Caco-2 (cell line): Measurements from ENCODE around the gene CACNA1I. TPM values are rescaled to one million over a fixed set of nuclear protein-coding genes. Genes with fewer than 3 reads are reported as not detected.

Experiments
- BruUV-seq: library from RNA; stranded (reverse); fragments of 400-500 nt; replicated peaks from 2 replicates; lab custom pipeline; 2021; lab: Mats Ljungman, UMichigan
- CTCF ChIA-PET: fragments of 300-600 bp; sonication (Branson Sonifier 250); formaldehyde crosslinking; loops from one replicate; lab custom pipeline; 2022; ENCODE audit warnings: antibody characterized with exemption; lab: Charles Lee
- POLR2A ChIA-PET: fragments of 300-600 bp; sonication (Branson Sonifier 250); formaldehyde crosslinking; loops from one replicate; lab custom pipeline; 2022; ENCODE audit warnings: antibody characterized with exemption; lab: Charles Lee
- DNase-seq, 2 experiments: peaks; one replicate each; pipeline versions ENCODE4 v3.0.0 to v3.0.0-alpha.2; 2020 to 2022
- H3K27me3 ChIP-seq: replicated peaks from 2 replicates; pipeline ENCODE4 v1.6.0; 2011; ENCODE audit warnings: low read length; ENCODE audit not compliant: control insufficient read depth, insufficient read depth
- H3K36me3 ChIP-seq: 2 replicates; pipeline ENCODE4 v1.5.1; 2011; ENCODE audit warnings: low read length; ENCODE audit not compliant: control insufficient read depth, insufficient read depth
- H3K4me1 ChIP-seq: fragments of 250-450 bp; sonication (Bioruptor Pico); 2 replicates; pipeline ENCODE4 v1.5.1; 2020; ENCODE audit warnings: mild to moderate bottlenecking
- H3K4me3 ChIP-seq: 2 replicates; pipeline ENCODE4 v1.5.1; 2011; ENCODE audit warnings: low read depth, mild to moderate bottlenecking, control low read depth, low read length
- H3K9me3 ChIP-seq: fragments of 250-450 bp; sonication (Bioruptor Pico); 2 replicates; pipeline ENCODE4 v1.5.1; 2020; ENCODE audit warnings: mild to moderate bottlenecking, moderate library complexity
- H3K27ac Mint-ChIP-seq: one replicate; pipeline ENCODE4 v1.8.0; 2022; ENCODE audit warnings: mixed read lengths; ENCODE audit not compliant: unreplicated experiment
- H3K27me3 Mint-ChIP-seq: one replicate; pipeline ENCODE4 v1.8.0; 2022; ENCODE audit warnings: mixed read lengths; ENCODE audit not compliant: insufficient read depth, unreplicated experiment
- H3K36me3 Mint-ChIP-seq: one replicate; pipeline ENCODE4 v1.8.0; 2022; ENCODE audit warnings: mild to moderate bottlenecking, mixed read lengths; ENCODE audit not compliant: insufficient read depth, unreplicated experiment
- H3K4me1 Mint-ChIP-seq: one replicate; pipeline ENCODE4 v1.8.0; 2022; ENCODE audit warnings: low read depth, mixed read lengths; ENCODE audit not compliant: unreplicated experiment
- H3K4me3 Mint-ChIP-seq: one replicate; pipeline ENCODE4 v1.8.0; 2022; ENCODE audit warnings: mild to moderate bottlenecking, moderate library complexity, mixed read lengths; ENCODE audit not compliant: unreplicated experiment
- H3K9me3 Mint-ChIP-seq: one replicate; pipeline ENCODE4 v1.8.0; 2022; ENCODE audit warnings: mixed read lengths; ENCODE audit not compliant: unreplicated experiment
- CTCF ChIP-seq, 2 experiments: fragments of 200-600 bp in 1 of 2; IDR thresholded peaks; 1 replicate in 1 of 2; 2 replicates in 1 of 2; pipeline versions ENCODE4 v1.5.1 to v1.8.0; 2011 to 2022; ENCODE audit warnings: antibody characterized with exemption in 1 of 2, control low read depth in 1 of 2, inconsistent platforms in 1 of 2, low read depth in 1 of 2, low read length in 1 of 2, mild to moderate bottlenecking in 1 of 2, moderate library complexity in 1 of 2; ENCODE audit not compliant: insufficient read depth in 1 of 2, severe bottlenecking in 1 of 2, unreplicated experiment in 1 of 2
- intact Hi-C: fragments of 100-400 bp; cut with micrococcal nuclease; formaldehyde crosslinking; loops from one replicate; pipeline ENCODE4 v1.10.0; 2022; ENCODE audit not compliant: unreplicated experiment
- total RNA-seq: library from RNA; stranded (reverse); gene quantifications from 2 replicates; pipeline ENCODE4 v1.2.3, GENCODE V29; 2022

The CACNA1I gene
- total RNA-seq, 1 experiment from 2014 or later: not detected

DNA sequence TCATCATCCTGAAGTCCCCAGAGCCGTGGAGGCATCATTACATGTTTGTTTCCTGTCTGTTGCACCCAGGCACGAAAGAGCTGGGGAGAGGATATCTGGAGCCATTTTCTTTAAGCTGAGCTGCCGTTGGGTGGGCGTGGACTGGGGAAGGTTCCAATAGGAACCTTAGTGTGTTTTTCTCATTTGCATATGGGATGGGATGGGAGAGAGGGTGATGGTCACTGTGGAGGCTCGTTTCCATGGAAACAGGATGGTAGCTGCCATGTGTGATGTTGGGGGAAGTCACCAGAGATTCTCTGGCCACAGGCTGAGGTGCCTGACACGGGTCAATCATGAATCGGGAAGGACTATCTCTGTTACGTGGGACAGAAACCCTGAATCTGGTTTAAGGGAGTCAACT lies 39.7 kb downstream of the CACNA1I start:
- POLR2A ChIA-PET: no interaction called here
- Histone ChIP-seq H3K9me3 (no peaks in the 10 kb centered on the region), H3K4me3 (no peak overlapping the region), H3K36me3 (no peaks in the 10 kb centered on the region), H3K4me1 (peaks cover 8% of the 10 kb centered on the region; the same call in 1 of the 2 replicates), H3K27me3 (no peaks in the 10 kb centered on the region; the same call in 1 of the 2 replicates)
- TF ChIP-seq CTCF (IDR thresholded peaks at IDR 0.05; ENCODE audit: insufficient read depth in 1 of 2, low read depth in 1 of 2, low read length in 1 of 2, severe bottlenecking in 1 of 2, unreplicated experiment in 1 of 2): no peak
- intact Hi-C loops: no loop called here
- Mint-ChIP-seq H3K9me3 (no peaks in the 10 kb centered on the region), H3K4me3 (no peak overlapping the region), H3K27me3 (peaks cover 4% of the 10 kb centered on the region), H3K27ac (no peak overlapping the region), H3K4me1 (no peaks in the 10 kb centered on the region), H3K36me3 (no peaks in the 10 kb centered on the region)
- no peak for DNase-seq
- BruUV-seq: no TSS peak
- CTCF ChIA-PET: no interaction called here

- Mint-ChIP-seq H3K4me1 (no peaks in the 10 kb centered on the region), H3K4me3 (no peak overlapping the region), H3K9me3 (no peaks in the 10 kb centered on the region), H3K36me3 (no peaks in the 10 kb centered on the region), H3K27ac (no peak overlapping the region), H3K27me3 (peaks cover 7% of the 10 kb centered on the region)
- no peaks in the 10 kb centered on the region for H3K36me3 ChIP-seq
- ChIA-PET POLR2A (no interaction called here), CTCF (no interaction called here)
- H3K27me3 ChIP-seq: no peaks in the 10 kb centered on the region; the same call in 1 of the 2 replicates
- DNase-seq: no peak
- TF ChIP-seq CTCF (IDR thresholded peaks at IDR 0.05; ENCODE audit: insufficient read depth in 1 of 2, low read depth in 1 of 2, low read length in 1 of 2, severe bottlenecking in 1 of 2, unreplicated experiment in 1 of 2): no peak
- intact Hi-C loops: no loop called here
- BruUV-seq: no TSS peak
- H3K4me3 ChIP-seq: no peak overlapping the region
- peaks cover 8% of the 10 kb centered on the region; the same call in 1 of the 2 replicates for H3K4me1 ChIP-seq
- no peaks in the 10 kb centered on the region for H3K9me3 ChIP-seq
Measured at GRCh38 chr22:39610766-39611165, 40.2 kb downstream of the CACNA1I start.

DNA sequence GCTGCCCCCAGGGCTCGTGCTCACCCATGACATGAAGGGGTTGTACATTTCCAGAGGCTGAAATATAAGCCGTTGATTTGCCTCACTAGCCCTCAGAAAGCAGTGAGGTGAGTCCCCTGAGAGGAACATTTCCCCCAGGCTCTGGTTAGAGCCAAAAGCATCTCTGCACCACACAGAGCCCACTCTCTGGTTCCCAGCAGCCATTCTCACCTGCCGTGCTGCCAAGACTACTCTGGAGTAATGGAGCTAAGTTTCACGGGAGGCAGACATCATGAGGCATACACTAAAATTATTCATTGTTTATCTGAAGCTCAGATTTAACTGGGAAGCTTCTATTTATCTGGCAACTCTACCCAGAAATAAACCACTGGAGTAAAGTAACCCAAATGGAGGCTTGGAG lies 40.8 kb downstream of the CACNA1I start:
- CTCF ChIA-PET: no interaction called here
- no TSS peak for BruUV-seq
- no peak overlapping the region for H3K4me3 ChIP-seq
- no peaks in the 10 kb centered on the region for H3K36me3 Mint-ChIP-seq
- H3K9me3 ChIP-seq: no peaks in the 10 kb centered on the region
- H3K27ac Mint-ChIP-seq: no peak overlapping the region
- H3K4me3 Mint-ChIP-seq: no peak overlapping the region
- no peaks in the 10 kb centered on the region for H3K36me3 ChIP-seq
- intact Hi-C loops: no loop called here
- POLR2A ChIA-PET: no interaction called here
- TF ChIP-seq CTCF (IDR thresholded peaks at IDR 0.05; ENCODE audit: insufficient read depth in 1 of 2, low read depth in 1 of 2, low read length in 1 of 2, severe bottlenecking in 1 of 2, unreplicated experiment in 1 of 2): no peak
- peaks cover 7% of the 10 kb centered on the region for H3K27me3 Mint-ChIP-seq
- no peak for DNase-seq
- H3K27me3 ChIP-seq: no peaks in the 10 kb centered on the region; the same call in 1 of the 2 replicates
- H3K4me1 Mint-ChIP-seq: no peaks in the 10 kb centered on the region
- peaks cover 7% of the 10 kb centered on the region; the same call in 1 of the 2 replicates for H3K4me1 ChIP-seq
- H3K9me3 Mint-ChIP-seq: no peaks in the 10 kb centered on the region
